GM23338 (cell line): Measurements from ENCODE around the gene MYH7. TPM values are rescaled to one million over a fixed set of nuclear protein-coding genes. Genes with fewer than 3 reads are reported as not detected.

Experiments used
- ATAC-seq: fragments of 200-7000 bp; cut with Tn5 transposase; 3 replicates; pipeline ENCODE4 v1.9.1; 2020
- DNase-seq: peaks from one replicate; pipeline ENCODE4 v3.0.0-alpha.2; 2015; ENCODE audit warnings: low spot score
- H2AFZ ChIP-seq: fragments of 200-600 bp; sonication (generic); 2 replicates; pipeline ENCODE4 v1.8.0; 2016; ENCODE audit warnings: antibody characterized with exemption, mild to moderate bottlenecking, moderate library complexity
- H3F3A ChIP-seq: fragments of 200-600 bp; sonication (generic); replicated peaks from 2 replicates; pipeline ENCODE4 v1.8.0; 2017; ENCODE audit warnings: antibody characterized with exemption, mixed run types, low read depth
- H3K27ac ChIP-seq: fragments of 200-600 bp; sonication (generic); 2 replicates; pipeline ENCODE4 v1.6.1; 2016; ENCODE audit warnings: low read depth
- H3K27me3 ChIP-seq: fragments of 200-600 bp; sonication (generic); 2 replicates; pipeline ENCODE4 v1.8.0; 2016; ENCODE audit warnings: mild to moderate bottlenecking, mixed run types, moderate library complexity; ENCODE audit not compliant: insufficient read depth
- H3K36me3 ChIP-seq: fragments of 200-600 bp; sonication (generic); 2 replicates; pipeline ENCODE4 v1.8.0; 2016; ENCODE audit warnings: mild to moderate bottlenecking; ENCODE audit not compliant: insufficient read depth
- H3K4me1 ChIP-seq: fragments of 200-600 bp; sonication (generic); 2 replicates; pipeline ENCODE4 v1.8.0; 2016; ENCODE audit warnings: mild to moderate bottlenecking, moderate library complexity; ENCODE audit not compliant: insufficient read depth
- H3K4me2 ChIP-seq: fragments of 200-600 bp; sonication (generic); 2 replicates; pipeline ENCODE4 v1.7.1; 2017; ENCODE audit warnings: mixed run types
- H3K4me3 ChIP-seq: fragments of 200-600 bp; sonication (generic); 2 replicates; pipeline ENCODE4 v1.6.1; 2016; ENCODE audit warnings: mixed run types
- H3K79me2 ChIP-seq: fragments of 200-600 bp; sonication (generic); replicated peaks from 2 replicates; pipeline ENCODE4 v1.8.0; 2017; ENCODE audit warnings: mild to moderate bottlenecking; ENCODE audit not compliant: insufficient read depth
- H3K9me2 ChIP-seq: fragments of 200-600 bp; sonication (generic); 2 replicates; pipeline ENCODE4 v1.8.0; 2017; ENCODE audit not compliant: insufficient read depth
- H4K20me1 ChIP-seq: fragments of 200-600 bp; sonication (generic); replicated peaks from 2 replicates; pipeline ENCODE4 v1.8.0; 2017; ENCODE audit warnings: mild to moderate bottlenecking; ENCODE audit not compliant: insufficient read depth
- H3K27ac Mint-ChIP-seq: 2 replicates; pipeline ENCODE4 v1.8.0; 2020; ENCODE audit warnings: inconsistent platforms, mild to moderate bottlenecking, moderate library complexity, mixed read lengths
- H3K27me3 Mint-ChIP-seq: 3 replicates; pipeline ENCODE4 v1.8.0; 2022; ENCODE audit warnings: low read depth, mild to moderate bottlenecking, moderate library complexity, mixed read lengths, inconsistent platforms; ENCODE audit not compliant: insufficient read depth, poor library complexity
- H3K36me3 Mint-ChIP-seq: 3 replicates; pipeline ENCODE4 v1.8.0; 2021; ENCODE audit warnings: low read depth, mild to moderate bottlenecking, inconsistent platforms, moderate library complexity, mixed read lengths
- H3K4me1 Mint-ChIP-seq: 3 replicates; pipeline ENCODE4 v1.8.0; 2020; ENCODE audit warnings: mild to moderate bottlenecking, inconsistent platforms, mixed read lengths
- H3K4me3 Mint-ChIP-seq: 3 replicates; pipeline ENCODE4 v1.8.0; 2021; ENCODE audit warnings: moderate library complexity, mild to moderate bottlenecking, inconsistent platforms, mixed read lengths
- H3K9me3 Mint-ChIP-seq: 3 replicates; pipeline ENCODE4 v1.8.0; 2020; ENCODE audit warnings: moderate library complexity, mild to moderate bottlenecking, inconsistent platforms, mixed read lengths
- CREB1 ChIP-seq: fragments of 250-450 bp; sonication (Bioruptor Pico); IDR thresholded peaks from 2 replicates; pipeline ENCODE4 v1.5.0; 2020; ENCODE audit warnings: low read depth, mild to moderate bottlenecking, moderate library complexity
- CTCF ChIP-seq, 2 experiments: fragments of 200-600 bp in 1 of 2; sonication (generic) in 1 of 2; conservative IDR thresholded peaks; 2 replicates each; pipeline versions ENCODE4 v1.5.1 to v1.6.1; 2016 to 2017; ENCODE audit warnings: antibody characterized with exemption in 2 of 2, low read depth in 2 of 2, mild to moderate bottlenecking in 2 of 2, moderate library complexity in 1 of 2
- ETS1 ChIP-seq: IDR thresholded peaks from 2 replicates; pipeline ENCODE4 v1.6.1; 2016; ENCODE audit warnings: antibody characterized with exemption
- EZH2 ChIP-seq: fragments of 200-600 bp; sonication (generic); IDR thresholded peaks from one replicate; pipeline ENCODE4 v1.8.0; 2017; ENCODE audit warnings: antibody characterized with exemption, mild to moderate bottlenecking, low read depth; ENCODE audit not compliant: unreplicated experiment
- EZH2phosphoT487 ChIP-seq: fragments of 200-600 bp; sonication (generic); IDR thresholded peaks from one replicate; pipeline ENCODE4 v1.8.1; 2018; ENCODE audit warnings: antibody characterized with exemption; ENCODE audit not compliant: unreplicated experiment
- JUNB ChIP-seq: IDR thresholded peaks from one replicate; pipeline ENCODE4 v1.6.1; 2016; ENCODE audit warnings: antibody characterized with exemption; ENCODE audit not compliant: unreplicated experiment
- NANOG ChIP-seq: IDR thresholded peaks from 2 replicates; pipeline ENCODE4 v1.6.1; 2016; ENCODE audit warnings: antibody characterized with exemption, borderline replicate concordance
- POLR2AphosphoS5 ChIP-seq: IDR thresholded peaks from 2 replicates; pipeline ENCODE4 v1.6.1; 2016; ENCODE audit warnings: antibody characterized with exemption, low read depth
- REST ChIP-seq: IDR thresholded peaks from one replicate; pipeline ENCODE4 v1.6.1; 2018; ENCODE audit warnings: antibody characterized with exemption; ENCODE audit not compliant: unreplicated experiment
- STAT1 ChIP-seq: IDR thresholded peaks from one replicate; pipeline ENCODE4 v1.6.1; 2016; ENCODE audit warnings: antibody characterized with exemption; ENCODE audit not compliant: unreplicated experiment
- ZNF114 ChIP-seq: fragments of 250-450 bp; sonication (Bioruptor Pico); IDR thresholded peaks from 2 replicates; pipeline ENCODE4 v1.5.0; 2020; ENCODE audit warnings: mild to moderate bottlenecking, moderate library complexity
- ZNF331 ChIP-seq: fragments of 250-450 bp; sonication (Bioruptor Pico); IDR thresholded peaks from 2 replicates; pipeline ENCODE4 v1.5.0; 2020; ENCODE audit warnings: low read depth, mild to moderate bottlenecking, moderate library complexity
- ZNF462 ChIP-seq: fragments of 250-450 bp; sonication (Bioruptor Pico); IDR thresholded peaks from 2 replicates; pipeline ENCODE4 v1.5.0; 2020; ENCODE audit warnings: mild to moderate bottlenecking, moderate library complexity
- polyA plus RNA-seq: library from polyadenylated mRNA; unstranded; fragments of >200 nt; fragmentation: Nextera tagmentation; extraction: Ambion mirVana; gene quantifications from 2 replicates; pipeline ENCODE4 v1.2.1, GENCODE V29; 2016
- total RNA-seq: library from RNA; depleted of rRNA; stranded (reverse); fragments of >200 nt; shearing (Covaris generic); gene quantifications from 2 replicates; pipeline ENCODE4 v1.2.3, GENCODE V29; 2014

Gene MYH7
- total and polyA plus RNA-seq, 2 experiments from 2014 or later = not detected

- TF ChIP-seq REST (no peak), JUNB (no peak), EZH2phosphoT487 (no peak), EZH2 (no peak), STAT1 (no peak), CTCF (conservative IDR thresholded peaks at IDR 0.05; ENCODE audit: low read depth in 2 of 2) (no peak), NANOG (no peak), POLR2AphosphoS5 (no peak), ZNF331 (no peak), ETS1 (no peak), ZNF462 (CRISPR knock-in tag) (no peak), ZNF114 (CRISPR knock-in tag) (no peak), CREB1 (CRISPR knock-in tag) (no peak)
- no peak for DNase-seq
These were observed 13.9 kb upstream of the MYH7 start for GRCh38 chr14:23449314-23449713.

More at GRCh38 chr14:23449314-23449713, 13.9 kb upstream of the MYH7 start:
- Histone ChIP-seq H4K20me1 (no peaks in the 10 kb centered on the region), H3K9me2 (no peaks in the 10 kb centered on the region), H3K36me3 (no peaks in the 10 kb centered on the region), H3K4me3 (no peak overlapping the region), H2AFZ (no peak overlapping the region), H3K27ac (no peak overlapping the region), H3K79me2 (no peaks in the 10 kb centered on the region), H3K27me3 (no peaks in the 10 kb centered on the region), H3K4me2 (0 out of 2 replicates have a peak overlapping the region, but pooled peaks have one; percentile 10), H3K4me1 (peaks cover 12% of the 10 kb centered on the region; the same call in 1 of the 2 replicates), H3F3A (no peaks in the 10 kb centered on the region)
- no peaks in the 10 kb centered on the region for H3K9me3 Mint-ChIP-seq
- peaks cover 8% of the 10 kb centered on the region for H3K27me3 Mint-ChIP-seq
- H3K27ac Mint-ChIP-seq = no peak overlapping the region
- no peak overlapping the region for H3K4me3 Mint-ChIP-seq
- H3K4me1 Mint-ChIP-seq = peaks cover 14% of the 10 kb centered on the region
- H3K36me3 Mint-ChIP-seq = no peaks in the 10 kb centered on the region
- no peak for ATAC-seq
